Endothelial cell of umbilical vein (primary cell): ENCODE measurements around the gene HDAC9. TPM values are rescaled to one million over a fixed set of nuclear protein-coding genes. Genes with fewer than 3 reads are reported as not detected.

Experiments
- BruUV-seq: library from RNA; stranded (reverse); fragments of 400-500 nt; replicated peaks from 2 replicates; lab custom pipeline; 2021; lab: Mats Ljungman, UMichigan
- CTCF ChIA-PET: fragments of 300-600, 350-600 bp; sonication (Branson Sonifier 250); formaldehyde crosslinking; loops from one replicate; lab custom pipeline; 2021; ENCODE audit warnings: antibody characterized with exemption, inconsistent platforms; lab: Charles Lee
- POLR2A ChIA-PET: fragments of 300-600, 350-600 bp; sonication (Branson Sonifier 250); formaldehyde crosslinking; loops from one replicate; lab custom pipeline; 2021; ENCODE audit warnings: antibody characterized with exemption, inconsistent platforms; lab: Charles Lee
- DNase-seq: peaks from one replicate; pipeline ENCODE4 v3.0.0-alpha.2; 2011; ENCODE audit warnings: low read depth, low spot score
- FAIRE-seq: peaks from 2 replicates; lab custom pipeline; 2011; peaks lifted over from hg19 to GRCh38; lab: Jason Lieb, UNC
- H2AFZ ChIP-seq: 2 replicates; pipeline ENCODE4 v1.6.0; 2012; ENCODE audit warnings: low read depth, low read length, control low read depth, inconsistent platforms
- H3K27ac ChIP-seq: 2 replicates; pipeline ENCODE4 v1.5.1; 2011; ENCODE audit warnings: low read depth, mild to moderate bottlenecking, control low read depth, low read length, moderate library complexity; ENCODE audit not compliant: insufficient read depth
- H3K27me3 ChIP-seq, 2 experiments: 2 replicates each; pipeline versions ENCODE4 v1.6.0 to v1.6.1; 2011; ENCODE audit warnings: low read length in 2 of 2, mixed read lengths in 1 of 2; ENCODE audit not compliant: control insufficient read depth in 2 of 2, insufficient read depth in 2 of 2
- H3K36me3 ChIP-seq, 2 experiments: 2 replicates in 1 of 2; 3 replicates in 1 of 2; pipeline ENCODE4 v1.5.1; 2011; ENCODE audit warnings: low read length in 2 of 2, mild to moderate bottlenecking in 1 of 2, moderate library complexity in 1 of 2; ENCODE audit not compliant: control insufficient read depth in 2 of 2, insufficient read depth in 2 of 2; ENCODE audit errors: extremely low read depth in 1 of 2
- H3K4me1 ChIP-seq: 3 replicates; pipeline ENCODE4 v1.5.1; 2011; ENCODE audit warnings: mild to moderate bottlenecking, low read length; ENCODE audit not compliant: control insufficient read depth, insufficient read depth; ENCODE audit errors: extremely low read depth
- H3K4me2 ChIP-seq: 2 replicates; pipeline ENCODE4 v1.6.1; 2011; ENCODE audit warnings: low read length, control low read depth, mixed read lengths; ENCODE audit not compliant: insufficient read depth
- H3K4me3 ChIP-seq, 3 experiments: fragments of 200-600 bp in 1 of 3; sonication (generic), shearing (Covaris generic) in 1 of 3; replicated peaks in 1 of 3; 2 replicates each; pipeline ENCODE4 v1.5.1; 2011 to 2016; ENCODE audit warnings: control low read depth in 3 of 3, low read length in 3 of 3, mild to moderate bottlenecking in 2 of 3, inconsistent platforms in 1 of 3, low read depth in 1 of 3, moderate library complexity in 1 of 3; ENCODE audit not compliant: insufficient read depth in 1 of 3
- H3K79me2 ChIP-seq: 2 replicates; pipeline ENCODE4 v1.6.0; 2012; ENCODE audit warnings: low read length, inconsistent platforms; ENCODE audit not compliant: control insufficient read depth, insufficient read depth
- H3K9ac ChIP-seq: replicated peaks from 2 replicates; pipeline ENCODE3; 2011; ENCODE audit warnings: low read length, control low read depth; ENCODE audit not compliant: insufficient read depth; ENCODE audit errors: extremely low read depth
- H3K9me1 ChIP-seq: replicated peaks from 3 replicates; pipeline ENCODE4 v1.6.0; 2011; ENCODE audit warnings: mild to moderate bottlenecking, low read length; ENCODE audit not compliant: control insufficient read depth, insufficient read depth; ENCODE audit errors: extremely low read depth
- H3K9me3 ChIP-seq: replicated peaks from 2 replicates; pipeline ENCODE4 v1.5.1; 2012; ENCODE audit warnings: low read length, inconsistent platforms; ENCODE audit not compliant: control insufficient read depth, insufficient read depth
- H4K20me1 ChIP-seq: replicated peaks from 2 replicates; pipeline ENCODE3; 2011; ENCODE audit warnings: mild to moderate bottlenecking, low read length; ENCODE audit not compliant: control insufficient read depth, insufficient read depth; ENCODE audit errors: extremely low read depth
- CTCF ChIP-seq, 2 donors: IDR thresholded peaks; 1 replicate in 1 of 2; 2 replicates in 1 of 2; pipeline ENCODE4 v1.5.1; 2011; ENCODE audit warnings: low read length in 2 of 2, mild to moderate bottlenecking in 2 of 2, moderate library complexity in 2 of 2, control low read depth in 1 of 2, inconsistent platforms in 1 of 2, low read depth in 1 of 2; ENCODE audit not compliant: insufficient read depth in 1 of 2; ENCODE audit errors: extremely low read depth in 1 of 2
- EZH2 ChIP-seq: IDR thresholded peaks from 2 replicates; pipeline ENCODE4 v1.6.1; 2012; ENCODE audit warnings: borderline replicate concordance, low read depth, mild to moderate bottlenecking, moderate library complexity, low read length, inconsistent platforms; ENCODE audit not compliant: severe bottlenecking
- FOS ChIP-seq: IDR thresholded peaks from 2 replicates; pipeline ENCODE4 v1.6.1; 2011; ENCODE audit warnings: mild to moderate bottlenecking, low read length, moderate library complexity, borderline replicate concordance; ENCODE audit not compliant: insufficient read depth
- GATA2 ChIP-seq: IDR thresholded peaks from 2 replicates; pipeline ENCODE4 v1.7.0; 2011; ENCODE audit warnings: low read depth, mild to moderate bottlenecking, moderate library complexity, mixed read lengths, low read length; ENCODE audit not compliant: insufficient read length, insufficient read depth
- MAX ChIP-seq: IDR thresholded peaks from 2 replicates; pipeline ENCODE4 v1.6.1; 2011; ENCODE audit not compliant: insufficient read depth, insufficient read length
- POLR2AphosphoS5 ChIP-seq: IDR thresholded peaks from 2 replicates; pipeline ENCODE4 v1.6.1; 2012; ENCODE audit warnings: low read depth, mild to moderate bottlenecking, control low read depth, low read length, moderate library complexity; ENCODE audit not compliant: insufficient read depth
- dilution Hi-C: fragments of 300-500 bp; cut with MboI; formaldehyde crosslinking; loops from one replicate; pipeline ENCODE4 v1.15.0; 2019; ENCODE audit warnings: low sequenced_read_pairs; ENCODE audit not compliant: extremely low pct_ligation_motif_present
- intact Hi-C: fragments of 100-400 bp; cut with micrococcal nuclease; formaldehyde crosslinking; loops from one replicate; pipeline ENCODE4 v1.10.0; 2022
- polyA plus RNA-seq, 4 experiments: library from polyadenylated mRNA; depleted of rRNA in 3 of 4; stranded (reverse) in 3 of 4; unstranded in 1 of 4; fragments of >200 nt; gene quantifications; 2 replicates each; pipeline versions ENCODE4 v1.2.1 to v1.2.3, GENCODE V29; 2011 to 2012; ENCODE audit warnings: missing spikeins in 1 of 4
- total RNA-seq: library from RNA; stranded (reverse); gene quantifications from 2 replicates; pipeline ENCODE4 v1.2.3, GENCODE V29; 2021

HDAC9 gene
- total and polyA plus RNA-seq, 2 donors (not counting 3 experiments of a cell fraction or from before 2014, with no cell fraction given) = 1.8 to 11.6 TPM

GRCh38 chr7:18843979-18844378 is 348.4 kb downstream of the HDAC9 start:
- Histone ChIP-seq H3K36me3 (no peaks in the 10 kb centered on the region), H3K4me2 (no peak overlapping the region), H2AFZ (no peak overlapping the region), H3K4me1 (peaks cover 16% of the 10 kb centered on the region), H4K20me1 (no peaks in the 10 kb centered on the region), H3K9ac (no peak overlapping the region), H3K27me3 (no peaks in the 10 kb centered on the region), H3K79me2 (no peaks in the 10 kb centered on the region), H3K4me3 (no peak overlapping the region), H3K27ac (no peak overlapping the region), H3K9me1 (no peaks in the 10 kb centered on the region), H3K9me3 (no peaks in the 10 kb centered on the region)
- DNase-seq (no peak), FAIRE-seq (no peak)
- intact Hi-C loops = no loop called here
- no TSS peak for BruUV-seq
- CTCF ChIA-PET = interaction anchor here (1.2 to 2.3 kb wide), 3 partner anchors 12 to 491 kb away, joined by 3 to 8 read pairs (median 3); no protein-coding TSS in a partner anchor
- TF ChIP-seq GATA2 (no peak), FOS (no peak), CTCF (IDR thresholded peaks at IDR 0.05; ENCODE audit: extremely low read depth in 1 of 2, insufficient read depth in 1 of 2, low read depth in 1 of 2, low read length in 2 of 2) (no peak), POLR2AphosphoS5 (no peak), EZH2 (no peak), MAX (no peak)
- POLR2A ChIA-PET = no interaction called here
- dilution Hi-C loops = no loop called here
